HG03439 (cell line): ENCODE data around the gene ZNF516.

ENCODE experiments used
- ATAC-seq: cut with Tn5 transposase; IDR thresholded peaks from one replicate; pipeline ENCODE4 v1.9.1; 2021; ENCODE audit warnings: mild to moderate bottlenecking, moderate library complexity; ENCODE audit not compliant: unreplicated experiment

ZNF516 gene

GRCh38 chr18:76348267-76349066 lies 146.6 kb downstream of the ZNF516 start:
- ATAC-seq, result no peak

GRCh38 chr18:76347341-76347740 lies 147.7 kb downstream of the ZNF516 start:
- ATAC-seq, result no peak

- no peak for ATAC-seq
Observed at GRCh38 chr18:76346490-76347130, 148.4 kb downstream of the ZNF516 start.

- no peak for ATAC-seq
Observed at GRCh38 chr18:76345901-76346300, 149.1 kb downstream of the ZNF516 start.

- ATAC-seq, result no peak
Observed at GRCh38 chr18:76343938-76344569, 151.0 kb downstream of the ZNF516 start.

- no peak for ATAC-seq
Observed at GRCh38 chr18:76340410-76340809, 154.6 kb downstream of the ZNF516 start.

- ATAC-seq, result no peak
Observed at GRCh38 chr18:76339246-76339620, 155.8 kb downstream of the ZNF516 start.

- no peak for ATAC-seq
Observed at GRCh38 chr18:76338619-76339245, 156.3 kb downstream of the ZNF516 start.

GRCh38 chr18:76338088-76338487 lies 157.0 kb downstream of the ZNF516 start:
- no peak for ATAC-seq

- ATAC-seq, result no peak
Observed at GRCh38 chr18:76335859-76336640, 159.0 kb downstream of the ZNF516 start.

- no peak for ATAC-seq
Observed at GRCh38 chr18:76328140-76328539, 166.9 kb downstream of the ZNF516 start.

GRCh38 chr18:76323891-76324290 lies 171.2 kb downstream of the ZNF516 start:
- no peak for ATAC-seq

- no peak for ATAC-seq
Observed at GRCh38 chr18:76322686-76323085, 172.4 kb downstream of the ZNF516 start.

GRCh38 chr18:76319366-76319765 lies 175.7 kb downstream of the ZNF516 start:
- no peak for ATAC-seq

GRCh38 chr18:76318607-76319006 lies 176.4 kb downstream of the ZNF516 start:
- no peak for ATAC-seq

- ATAC-seq, result no peak
Observed at GRCh38 chr18:76317136-76317535, 177.9 kb downstream of the ZNF516 start.

- no peak for ATAC-seq
Observed at GRCh38 chr18:76315722-76316230, 179.3 kb downstream of the ZNF516 start.

- no peak for ATAC-seq
Observed at GRCh38 chr18:76314496-76314895, 180.5 kb downstream of the ZNF516 start.

- no peak for ATAC-seq
Observed at GRCh38 chr18:76314015-76314414, 181.0 kb downstream of the ZNF516 start.
